ENCODE data around the gene OAS3.

Gene OAS3

DNA sequence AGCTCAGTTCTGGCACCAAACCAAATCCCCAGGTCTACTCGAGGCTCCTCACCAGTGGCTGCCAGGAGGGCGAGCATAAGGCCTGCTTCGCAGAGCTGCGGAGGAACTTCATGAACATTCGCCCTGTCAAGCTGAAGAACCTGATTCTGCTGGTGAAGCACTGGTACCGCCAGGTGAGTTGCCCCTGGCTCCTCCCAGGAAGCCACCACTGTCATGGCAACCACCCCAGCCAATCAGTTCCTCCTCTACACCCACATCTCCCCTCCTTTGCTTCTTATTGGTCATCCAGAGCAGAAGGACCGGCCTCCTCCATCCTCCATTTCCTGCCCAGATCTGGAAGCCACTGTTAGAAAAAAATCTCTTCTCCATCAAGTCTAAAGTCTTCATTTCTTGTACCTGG is 22.8 kb downstream of the OAS3 start:
- TF ChIP-seq, protein P1, sequence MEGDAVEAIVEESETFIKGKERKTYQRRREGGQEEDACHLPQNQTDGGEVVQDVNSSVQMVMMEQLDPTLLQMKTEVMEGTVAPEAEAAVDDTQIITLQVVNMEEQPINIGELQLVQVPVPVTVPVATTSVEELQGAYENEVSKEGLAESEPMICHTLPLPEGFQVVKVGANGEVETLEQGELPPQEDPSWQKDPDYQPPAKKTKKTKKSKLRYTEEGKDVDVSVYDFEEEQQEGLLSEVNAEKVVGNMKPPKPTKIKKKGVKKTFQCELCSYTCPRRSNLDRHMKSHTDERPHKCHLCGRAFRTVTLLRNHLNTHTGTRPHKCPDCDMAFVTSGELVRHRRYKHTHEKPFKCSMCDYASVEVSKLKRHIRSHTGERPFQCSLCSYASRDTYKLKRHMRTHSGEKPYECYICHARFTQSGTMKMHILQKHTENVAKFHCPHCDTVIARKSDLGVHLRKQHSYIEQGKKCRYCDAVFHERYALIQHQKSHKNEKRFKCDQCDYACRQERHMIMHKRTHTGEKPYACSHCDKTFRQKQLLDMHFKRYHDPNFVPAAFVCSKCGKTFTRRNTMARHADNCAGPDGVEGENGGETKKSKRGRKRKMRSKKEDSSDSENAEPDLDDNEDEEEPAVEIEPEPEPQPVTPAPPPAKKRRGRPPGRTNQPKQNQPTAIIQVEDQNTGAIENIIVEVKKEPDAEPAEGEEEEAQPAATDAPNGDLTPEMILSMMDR (conservative IDR thresholded peaks at IDR 0.05; ENCODE audit: low read length) = no peak
- DNase-seq (ENCODE audit: low read depth) = no peak

DNA sequence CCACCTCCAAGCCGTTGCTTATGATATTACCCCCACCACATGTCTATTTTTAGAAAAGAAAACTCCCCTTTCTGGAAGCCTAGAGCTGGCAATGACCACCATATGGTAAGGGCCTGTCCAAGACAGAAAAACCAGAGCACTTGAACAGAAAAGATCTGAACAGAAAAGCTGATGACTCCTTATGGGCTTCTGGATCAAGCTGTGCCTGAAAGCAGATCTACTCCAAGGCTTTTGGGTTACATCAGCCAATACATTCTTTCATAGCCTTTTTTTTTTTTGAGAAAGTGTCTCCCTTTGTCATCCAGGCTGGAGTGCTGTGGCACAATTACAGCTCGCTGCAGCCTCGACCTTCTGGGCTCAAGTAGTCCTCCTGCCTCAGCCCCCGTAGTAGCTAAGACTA is 23.3 kb downstream of the OAS3 start:
- DNase-seq (ENCODE audit: low read depth) = no peak
- TF ChIP-seq, protein P1 (conservative IDR thresholded peaks at IDR 0.05; ENCODE audit: low read length) = no peak
- H3K4me3 ChIP-seq (ENCODE audit: low read length) = no peak overlapping the region

More for the DNA sequence above, 22.8 kb downstream of the OAS3 start:
- no peak overlapping the region for H3K4me3 ChIP-seq (ENCODE audit: low read length)

DNA sequence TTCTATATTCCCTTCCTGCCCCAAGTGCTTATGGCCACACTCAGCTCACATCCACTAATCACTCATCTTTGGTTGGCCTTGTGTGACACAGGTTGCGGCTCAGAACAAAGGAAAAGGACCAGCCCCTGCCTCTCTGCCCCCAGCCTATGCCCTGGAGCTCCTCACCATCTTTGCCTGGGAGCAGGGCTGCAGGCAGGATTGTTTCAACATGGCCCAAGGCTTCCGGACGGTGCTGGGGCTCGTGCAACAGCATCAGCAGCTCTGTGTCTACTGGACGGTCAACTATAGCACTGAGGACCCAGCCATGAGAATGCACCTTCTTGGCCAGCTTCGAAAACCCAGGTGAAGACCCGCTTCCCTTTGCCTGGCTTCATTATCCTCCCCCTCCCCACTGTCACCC is 24.3 kb downstream of the OAS3 start:
- no peak overlapping the region for H3K4me3 ChIP-seq (ENCODE audit: low read length)
- TF ChIP-seq, protein P1 (conservative IDR thresholded peaks at IDR 0.05; ENCODE audit: low read length) = no peak
- no peak for DNase-seq (ENCODE audit: low read depth)

DNA sequence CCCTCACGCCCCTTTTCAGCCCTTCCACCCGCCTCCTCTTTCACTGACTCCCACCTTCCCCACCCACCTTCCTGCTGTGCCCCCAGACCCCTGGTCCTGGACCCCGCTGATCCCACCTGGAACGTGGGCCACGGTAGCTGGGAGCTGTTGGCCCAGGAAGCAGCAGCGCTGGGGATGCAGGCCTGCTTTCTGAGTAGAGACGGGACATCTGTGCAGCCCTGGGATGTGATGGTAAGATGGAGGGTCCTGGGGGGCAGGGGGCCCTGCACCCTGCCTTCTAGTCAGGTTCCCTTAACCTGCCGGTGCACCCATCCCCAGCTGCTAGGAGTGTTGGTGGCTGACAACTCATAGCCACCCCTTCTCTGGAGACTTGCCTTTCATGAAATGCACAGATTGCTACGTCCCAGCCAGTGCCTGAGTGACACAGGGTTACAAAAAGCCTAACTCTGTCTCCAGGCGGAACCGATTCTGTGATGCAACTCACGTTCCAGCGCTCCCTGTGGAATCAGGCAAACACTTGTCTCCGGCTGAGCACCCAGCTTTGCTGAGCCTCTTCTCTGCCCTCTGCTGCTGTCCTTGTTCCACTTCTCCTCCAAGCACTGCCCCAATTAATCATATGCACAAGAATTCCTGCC is 25.1 kb downstream of the OAS3 start:
- DNase-seq (ENCODE audit: low read depth) = no peak
- no peak overlapping the region for H3K4me3 ChIP-seq (ENCODE audit: low read length)
- TF ChIP-seq, protein P1 (conservative IDR thresholded peaks at IDR 0.05; ENCODE audit: low read length) = no peak

DNA sequence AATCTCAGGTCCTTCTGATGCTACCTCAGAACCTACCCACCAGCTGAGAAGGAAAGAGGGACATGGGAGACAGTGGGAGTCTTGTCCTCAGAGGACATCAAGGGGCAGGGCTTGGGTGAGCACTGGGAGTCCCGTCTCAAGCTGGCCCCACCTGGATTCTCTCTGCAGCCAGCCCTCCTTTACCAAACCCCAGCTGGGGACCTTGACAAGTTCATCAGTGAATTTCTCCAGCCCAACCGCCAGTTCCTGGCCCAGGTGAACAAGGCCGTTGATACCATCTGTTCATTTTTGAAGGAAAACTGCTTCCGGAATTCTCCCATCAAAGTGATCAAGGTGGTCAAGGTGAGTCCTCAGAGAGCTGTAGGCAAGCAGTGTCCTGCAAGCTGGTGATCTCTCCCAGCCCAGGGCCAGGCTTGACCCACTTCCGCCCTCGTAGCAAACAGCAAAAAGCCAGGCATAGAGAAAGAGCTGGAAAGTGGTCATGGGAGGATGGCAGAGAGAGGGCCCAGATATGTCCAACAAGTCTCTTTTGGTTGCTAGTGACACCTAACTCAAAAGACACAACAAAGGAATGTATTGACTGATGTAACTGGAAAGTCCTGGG is 25.9 kb downstream of the OAS3 start:
- H3K4me3 ChIP-seq (ENCODE audit: low read length) = no peak overlapping the region
- DNase-seq (ENCODE audit: low read depth) = no peak
- TF ChIP-seq, protein P1 (conservative IDR thresholded peaks at IDR 0.05; ENCODE audit: low read length) = no peak

DNA sequence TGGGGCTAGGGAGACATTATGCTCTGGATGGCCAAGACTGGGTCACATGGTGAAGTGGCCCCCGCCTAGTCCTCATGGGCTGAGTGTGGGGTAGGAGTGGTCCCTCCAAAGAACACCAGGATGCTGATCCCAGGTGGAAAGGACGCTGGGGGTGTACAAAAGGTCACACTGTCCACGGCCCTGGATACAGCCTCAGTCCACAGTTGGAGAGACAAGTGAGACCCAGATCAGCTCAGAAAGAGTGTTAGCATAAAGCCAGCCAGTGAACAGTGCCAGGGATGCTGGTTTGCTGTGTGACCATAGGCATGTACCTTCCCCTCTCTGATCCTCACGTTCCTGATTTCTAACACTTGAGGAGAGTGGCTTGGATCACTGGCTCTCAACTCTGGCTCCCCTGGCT is 26.6 kb downstream of the OAS3 start:
- no peak for DNase-seq (ENCODE audit: low read depth)
- TF ChIP-seq, protein P1 (conservative IDR thresholded peaks at IDR 0.05; ENCODE audit: low read length) = no peak
- H3K4me3 ChIP-seq (ENCODE audit: low read length) = no peak overlapping the region

DNA sequence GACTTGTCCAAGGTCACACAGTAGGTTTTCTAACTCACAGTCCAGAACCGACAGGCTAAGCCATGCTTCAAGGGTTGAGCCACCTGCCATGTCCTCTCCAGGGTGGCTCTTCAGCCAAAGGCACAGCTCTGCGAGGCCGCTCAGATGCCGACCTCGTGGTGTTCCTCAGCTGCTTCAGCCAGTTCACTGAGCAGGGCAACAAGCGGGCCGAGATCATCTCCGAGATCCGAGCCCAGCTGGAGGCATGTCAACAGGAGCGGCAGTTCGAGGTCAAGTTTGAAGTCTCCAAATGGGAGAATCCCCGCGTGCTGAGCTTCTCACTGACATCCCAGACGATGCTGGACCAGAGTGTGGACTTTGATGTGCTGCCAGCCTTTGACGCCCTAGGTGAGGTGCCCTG is 27.4 kb downstream of the OAS3 start:
- no peak overlapping the region for H3K4me3 ChIP-seq (ENCODE audit: low read length)
- DNase-seq (ENCODE audit: low read depth) = no peak
- TF ChIP-seq, protein P1 (conservative IDR thresholded peaks at IDR 0.05; ENCODE audit: low read length) = no peak

Measured in AG10803 (cell line).